Stimulated activated CD4-positive, alpha-beta T cell treated with anti-CD3 and anti-CD28 coated beads, Interleukin-15, amount 100 ng/mL, for 1 hour (primary cell): Measurements from ENCODE around the gene CEP76.

Experiments used
- DNase-seq, 2 donors: peaks; one replicate each; pipeline ENCODE4 v3.0.0-alpha.2; 2020; ENCODE audit warnings: low read depth in 1 of 2, low spot score in 1 of 2

CEP76 gene

DNA sequence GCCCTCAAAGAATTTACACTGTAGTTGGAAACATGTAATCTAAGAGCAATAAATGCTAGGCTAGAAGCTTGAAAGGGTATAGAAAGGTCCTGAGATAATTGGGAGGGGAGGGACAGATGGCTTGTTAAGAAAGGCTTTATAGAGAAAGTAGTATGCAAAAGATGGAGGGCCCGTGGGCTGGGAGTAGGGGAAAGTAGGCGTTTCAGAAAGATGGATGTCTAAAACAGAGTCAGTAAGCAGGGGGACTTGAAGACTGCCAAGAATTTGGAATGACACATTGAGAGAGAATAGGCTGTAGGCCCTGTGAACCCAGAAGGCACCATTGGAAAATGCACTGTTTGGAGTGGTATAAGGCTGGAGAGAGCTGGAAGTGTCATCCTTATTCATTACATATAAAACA lies 1.1 kb upstream of the CEP76 start:
- DNase-seq: no peak

DNA sequence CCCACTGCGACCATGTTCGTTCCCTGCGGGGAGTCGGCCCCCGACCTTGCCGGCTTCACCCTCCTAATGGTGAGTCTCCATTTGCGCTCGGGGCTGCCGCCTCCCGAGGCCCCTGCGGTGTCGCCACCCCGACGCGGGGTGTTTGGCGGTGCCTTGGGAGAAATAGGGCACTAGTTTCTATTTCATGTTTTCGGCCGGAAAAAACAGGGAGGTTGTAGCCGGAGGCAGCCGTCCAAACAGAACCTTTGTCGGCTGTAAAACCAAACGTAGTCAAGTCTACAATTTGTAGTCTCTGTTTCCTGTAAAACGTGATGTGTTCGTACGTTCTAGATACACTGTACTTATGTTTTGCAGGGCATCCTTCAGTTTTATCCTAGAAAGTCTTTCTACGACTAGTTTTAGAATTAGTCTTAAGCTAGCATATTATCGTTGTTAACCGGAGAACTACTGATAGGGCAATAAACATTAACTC lies 609 bp upstream of the CEP76 start:
- no peak for DNase-seq

DNA sequence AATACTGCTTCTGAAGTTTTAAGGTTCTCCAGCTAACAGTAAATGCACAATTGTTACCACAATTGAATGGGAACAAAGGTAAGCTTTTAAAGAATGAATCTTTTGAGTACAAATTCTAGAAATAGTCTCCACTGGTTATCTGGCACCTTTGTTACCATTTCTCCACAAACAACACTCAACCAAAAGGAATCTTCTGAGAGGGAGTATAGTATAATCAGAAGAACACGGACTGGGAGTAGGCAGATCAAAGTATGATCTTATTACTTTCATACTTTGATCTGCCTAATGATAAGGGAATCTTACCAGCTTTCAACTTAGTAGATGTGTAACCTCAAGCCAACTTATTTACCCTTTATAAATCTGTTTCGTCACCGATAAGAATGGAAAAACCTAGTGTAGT lies 1.4 kb downstream of the CEP76 start:
- no peak for DNase-seq

DNA sequence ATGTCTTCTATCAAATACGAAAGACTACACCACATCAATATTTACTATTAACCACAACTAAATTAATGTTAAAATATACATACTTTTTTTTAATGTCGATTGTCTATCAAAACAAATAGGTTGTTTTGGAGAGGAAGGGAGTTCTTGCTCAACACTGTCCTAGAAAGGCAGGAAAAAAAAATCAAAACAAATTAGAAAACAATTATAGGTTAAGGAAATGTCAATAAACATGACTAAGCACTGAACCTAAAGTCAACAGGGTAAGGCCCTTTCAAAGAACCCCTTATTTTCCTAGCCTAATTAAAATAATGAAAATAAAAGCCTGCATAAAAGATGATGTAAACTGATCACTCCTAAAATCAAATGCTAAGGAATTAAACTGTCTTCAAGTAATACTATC lies 2.8 kb downstream of the CEP76 start:
- DNase-seq: no peak

DNA sequence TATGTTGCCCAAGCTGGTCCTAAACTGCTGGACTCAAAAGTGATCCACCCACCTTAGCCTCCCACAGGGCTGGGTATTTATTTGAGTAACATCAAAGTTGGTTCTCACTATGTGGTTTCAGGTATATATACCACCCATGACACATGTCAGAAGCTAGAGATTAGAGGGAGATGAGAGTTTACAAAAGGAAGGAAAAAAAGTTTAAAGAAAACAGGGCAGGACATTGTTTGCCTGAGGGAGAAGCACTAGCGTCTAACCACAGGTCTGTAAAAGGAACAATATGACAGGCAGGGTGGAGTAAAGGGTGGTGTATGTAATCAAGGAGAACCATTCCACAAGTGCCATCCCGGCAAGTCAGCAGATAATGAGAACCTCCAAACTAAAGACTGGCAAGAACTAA lies 8.5 kb downstream of the CEP76 start:
- no peak for DNase-seq

DNA sequence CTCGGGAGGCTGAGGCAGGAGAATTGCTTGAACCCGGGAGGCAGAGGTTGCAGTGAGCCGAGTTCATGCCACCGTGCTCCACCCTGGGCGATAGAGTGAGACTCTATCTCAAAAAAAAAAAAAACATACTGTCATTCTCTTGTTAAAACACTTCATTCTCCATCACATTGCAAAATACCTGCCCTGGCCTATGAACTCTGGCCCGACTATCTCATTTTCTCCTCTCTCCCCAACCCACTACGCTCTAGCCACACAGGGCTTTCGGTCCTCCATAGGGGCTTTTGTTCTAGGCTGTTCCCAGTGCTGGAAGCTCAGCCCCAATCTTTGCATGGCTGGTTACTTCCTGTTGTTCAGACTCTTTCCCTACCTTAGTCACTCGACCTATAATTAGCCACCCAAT lies 10.3 kb downstream of the CEP76 start:
- no peak for DNase-seq

DNA sequence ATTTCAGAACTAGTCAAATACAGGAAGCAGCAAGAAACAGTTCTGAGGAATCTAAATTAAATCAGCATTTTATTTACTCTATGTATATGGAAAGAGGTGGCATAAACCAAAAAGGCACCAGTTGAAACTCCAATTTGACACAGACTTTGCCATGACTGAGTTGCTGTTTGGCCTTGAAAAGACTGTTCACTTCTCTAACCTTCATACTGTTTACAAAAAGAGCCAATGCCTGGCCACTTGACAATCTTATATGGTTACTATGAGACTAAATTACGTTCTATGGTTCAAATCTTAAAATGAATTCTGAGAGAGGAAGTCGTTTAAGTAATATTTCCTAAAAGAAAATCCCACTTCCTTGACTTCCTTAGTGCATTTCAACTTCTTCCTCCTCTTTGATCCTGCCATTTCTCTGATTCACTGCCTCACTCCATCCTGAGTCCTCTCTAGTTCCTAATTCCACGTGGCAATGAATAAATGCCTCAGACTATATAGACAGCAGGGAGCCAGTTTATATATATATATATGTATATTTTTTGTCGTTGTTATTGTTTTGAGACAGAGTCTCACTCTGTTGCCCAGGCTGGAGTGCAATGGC lies 13.2 kb downstream of the CEP76 start:
- DNase-seq: no peak

DNA sequence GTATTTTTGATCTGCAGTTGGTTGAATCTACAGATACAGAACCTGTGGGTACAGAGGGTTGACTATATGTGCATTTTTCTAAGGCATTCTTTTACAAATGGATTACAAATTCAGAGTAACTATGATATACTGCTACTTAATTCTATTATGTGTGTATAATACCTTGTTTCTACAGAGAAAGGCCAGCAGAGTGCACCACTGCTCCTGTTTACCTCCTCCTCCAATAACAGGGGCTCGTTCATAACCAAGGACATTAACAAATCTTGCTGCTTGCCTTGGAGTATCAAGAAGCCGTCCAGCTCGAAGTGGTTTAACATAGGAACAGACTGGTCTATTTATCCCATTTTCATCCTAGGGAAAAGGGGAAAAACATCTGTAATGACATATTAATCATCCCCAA lies 16.4 kb downstream of the CEP76 start:
- no peak for DNase-seq

DNA sequence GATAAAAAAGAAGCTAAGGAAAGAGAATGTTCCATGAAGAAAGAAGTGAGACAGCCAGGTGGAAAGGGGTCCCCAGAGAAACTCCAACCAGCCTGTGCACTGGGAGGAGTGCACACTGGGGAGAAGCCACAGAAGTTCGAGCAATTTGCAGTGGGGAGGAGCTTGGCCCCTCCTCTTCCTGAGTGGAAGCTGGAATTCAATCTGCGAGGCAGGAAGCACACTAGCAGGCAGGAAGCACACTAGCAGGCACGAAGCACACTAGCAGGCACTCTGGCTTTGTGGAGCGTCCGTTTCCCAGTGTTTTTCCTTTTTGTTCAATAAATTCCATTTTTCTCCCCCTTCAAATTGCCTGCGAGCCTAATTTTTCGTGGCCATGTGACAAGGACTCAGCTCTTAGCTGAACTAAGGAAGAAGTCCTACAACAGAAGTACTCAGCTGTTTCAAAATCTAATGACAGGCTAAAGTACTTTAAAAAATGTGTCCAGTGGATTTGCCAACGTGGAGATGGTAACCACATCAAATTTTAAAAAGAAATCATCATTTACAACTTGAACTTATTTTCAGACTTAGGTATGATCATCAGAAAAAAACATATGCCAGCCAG lies 23.2 kb downstream of the CEP76 start:
- no peak for DNase-seq

DNA sequence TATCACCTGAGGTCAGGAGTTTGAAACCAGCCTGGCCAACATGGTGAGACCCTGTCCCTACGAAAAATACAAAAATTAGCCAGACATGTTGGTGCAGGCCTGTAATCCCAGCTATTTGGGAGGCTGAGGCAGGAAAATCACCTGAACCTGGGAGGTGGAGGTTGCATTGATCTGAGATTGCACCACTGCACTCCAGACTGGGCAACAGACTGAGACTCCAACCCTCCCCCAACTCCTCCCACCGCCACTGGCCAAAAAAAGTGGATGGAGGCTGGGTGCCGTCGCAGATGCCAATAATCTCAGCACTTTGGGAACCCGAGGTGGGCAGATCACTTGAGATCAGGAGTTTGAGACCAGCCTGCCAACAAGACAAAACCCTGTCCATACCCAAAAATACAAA lies 34.5 kb downstream of the CEP76 start:
- no peak for DNase-seq

DNA sequence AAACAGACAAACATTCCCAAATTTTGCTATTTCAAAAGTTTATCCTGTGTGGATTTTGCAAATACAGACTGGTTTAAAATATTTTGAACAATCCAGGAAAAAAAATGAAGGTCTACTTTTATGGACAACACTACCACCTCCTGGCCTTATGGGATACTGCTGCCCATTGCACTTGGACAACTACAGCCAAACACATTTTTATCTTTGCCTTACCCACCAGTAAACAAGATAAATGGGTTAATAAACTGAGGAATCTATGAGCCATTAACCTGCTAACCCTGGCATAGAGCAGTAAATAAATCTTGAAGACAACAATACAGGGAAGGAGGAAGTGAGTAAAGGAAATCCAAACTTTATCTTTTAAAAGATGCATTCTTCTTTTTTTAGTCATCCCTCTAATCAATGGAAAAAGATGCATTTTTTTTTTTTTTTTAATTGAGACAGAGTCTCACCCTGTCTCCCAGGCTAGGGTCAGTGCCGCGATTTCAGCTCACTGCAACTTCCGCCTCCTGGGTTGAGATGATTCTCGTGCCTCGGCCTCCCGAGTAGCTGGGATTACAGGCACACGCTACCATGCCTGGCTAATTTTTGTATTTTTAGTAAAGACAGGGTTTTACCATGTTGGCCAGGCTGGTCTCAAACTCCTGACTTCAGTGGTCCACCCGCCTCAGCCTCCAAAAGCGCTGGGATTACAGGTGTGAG lies 42.5 kb downstream of the CEP76 start:
- DNase-seq: no peak

DNA sequence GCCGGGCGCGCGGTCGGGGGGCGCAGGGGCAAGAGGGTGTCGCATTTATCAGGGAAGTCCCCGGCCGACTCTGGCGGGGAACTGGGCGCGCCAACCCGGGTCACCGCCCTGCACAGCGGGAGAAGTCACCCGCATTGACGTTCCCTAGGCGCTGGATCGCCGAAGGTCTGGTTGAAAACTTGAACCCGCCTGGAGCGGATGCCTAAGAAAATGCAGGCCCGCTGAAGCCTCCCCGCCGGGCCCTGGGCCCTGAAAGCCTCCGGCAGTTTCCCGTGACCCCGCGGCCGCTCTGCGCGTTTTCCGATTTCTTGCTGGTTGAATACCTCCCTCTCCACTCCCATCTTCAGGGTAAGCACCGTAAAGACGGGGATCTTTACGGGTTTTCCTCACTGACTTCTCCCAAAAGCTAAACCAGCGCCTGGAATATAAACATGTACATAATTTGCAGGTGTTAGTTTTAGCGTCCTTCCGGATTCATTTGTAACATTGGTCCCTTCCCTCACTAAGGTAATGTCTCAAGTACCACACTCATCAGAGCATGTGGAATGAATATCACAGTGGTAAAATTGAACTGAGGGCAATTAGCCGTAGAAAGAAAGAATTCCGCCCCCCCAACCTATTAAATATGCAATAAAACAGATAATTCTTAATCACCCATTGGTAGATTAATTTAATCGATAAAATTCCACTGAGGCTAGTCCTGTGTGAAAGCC lies 43.9 kb downstream of the CEP76 start:
- no peak for DNase-seq

DNA sequence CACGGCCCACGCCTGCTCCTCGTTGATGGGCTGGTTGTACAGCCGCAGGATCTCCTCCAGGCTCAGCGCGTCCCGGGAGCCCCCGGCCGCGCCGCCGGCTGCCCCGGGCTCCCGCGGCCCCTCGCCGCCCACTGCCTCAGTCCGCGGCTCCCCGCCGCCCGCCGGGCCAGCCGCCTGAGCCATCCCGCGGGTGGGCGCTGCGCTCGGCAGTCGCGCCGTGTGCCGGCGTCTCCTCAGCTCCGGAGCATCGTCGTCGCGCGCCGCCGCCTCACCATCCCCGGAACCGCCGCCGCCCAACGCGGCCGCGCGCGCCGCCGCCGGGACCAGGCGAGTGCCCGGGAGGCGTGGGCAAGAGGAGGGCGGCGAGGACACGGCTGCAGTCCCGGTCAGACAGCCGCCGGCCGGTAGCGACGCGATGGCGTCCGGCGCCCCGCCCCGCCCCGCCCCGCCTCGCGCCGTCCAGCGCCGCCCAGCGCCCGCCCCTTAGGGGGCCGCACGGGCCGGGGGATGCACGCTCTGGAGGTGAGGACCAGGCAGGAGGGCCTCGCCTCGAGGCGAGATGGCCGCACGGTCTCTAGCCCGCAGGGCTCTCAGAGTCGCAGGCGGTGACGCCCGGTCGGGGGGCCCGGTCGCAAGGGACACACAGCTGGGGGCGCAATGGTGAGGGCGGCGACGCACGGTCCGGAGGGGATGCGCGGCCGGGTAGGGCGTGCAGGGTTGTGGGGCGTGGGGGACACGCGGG lies 44.7 kb downstream of the CEP76 start, which contains the start of gene SPIRE1:
SPIRE1 (minus strand) TSS at position 424 of the 742 bp plus-strand sequence; CDS start at position 183, 241 bp downstream.
- DNase-seq: peak in 1 of 2 donors; percentile 21

DNA sequence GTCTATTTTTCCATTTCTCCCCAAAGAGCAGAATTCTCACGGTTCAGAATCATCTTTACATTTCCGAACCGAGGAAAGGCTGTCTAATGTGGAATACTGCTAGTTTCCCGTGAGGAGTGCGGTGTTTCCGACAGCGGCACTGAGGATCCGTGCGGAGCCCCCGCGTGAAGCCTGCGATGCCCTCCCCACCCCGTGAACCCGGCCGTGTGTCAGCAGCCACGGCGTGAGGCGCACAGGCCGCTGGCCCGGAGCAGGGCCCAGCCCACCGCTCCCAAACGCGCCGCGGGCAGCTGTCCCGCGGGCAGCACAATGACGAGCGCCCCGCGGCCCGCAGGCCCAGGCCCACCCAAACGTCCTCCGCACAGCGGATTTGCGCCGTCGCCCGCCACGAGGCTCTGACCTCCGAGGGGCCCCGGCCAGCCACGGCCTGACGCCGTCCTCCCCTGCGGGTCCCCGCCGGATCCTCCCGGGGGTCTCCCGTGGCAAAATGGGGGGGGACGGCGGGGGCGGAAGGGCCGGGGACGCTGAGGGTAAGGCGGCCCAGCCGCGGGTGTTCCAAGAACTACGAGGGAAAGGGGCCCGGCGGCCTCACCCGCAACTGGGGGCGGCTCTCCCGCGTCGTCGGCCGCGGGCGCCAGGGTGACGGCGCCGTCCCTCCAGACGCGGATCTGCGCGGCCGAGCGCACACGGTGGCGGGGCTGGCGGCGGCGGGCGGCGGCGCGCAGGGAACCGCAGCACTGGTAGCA lies 45.4 kb downstream of the CEP76 start:
- no peak for DNase-seq

DNA sequence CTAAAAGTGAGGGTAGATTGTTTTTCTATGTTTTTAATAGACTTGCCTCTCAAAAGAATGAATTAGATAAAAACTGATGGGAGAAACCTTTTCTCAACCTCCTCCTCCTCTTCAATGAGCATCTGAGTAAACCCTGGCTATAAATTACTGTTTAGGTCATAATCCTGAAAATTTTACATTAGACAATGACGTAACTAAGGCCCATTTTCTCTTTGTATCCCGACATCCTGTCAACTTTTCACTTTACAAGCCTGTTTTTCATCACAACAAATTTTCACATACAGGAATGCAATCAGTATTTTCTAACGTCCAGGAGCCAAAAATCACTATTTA lies 46.0 kb downstream of the CEP76 start:
- DNase-seq: no peak

DNA sequence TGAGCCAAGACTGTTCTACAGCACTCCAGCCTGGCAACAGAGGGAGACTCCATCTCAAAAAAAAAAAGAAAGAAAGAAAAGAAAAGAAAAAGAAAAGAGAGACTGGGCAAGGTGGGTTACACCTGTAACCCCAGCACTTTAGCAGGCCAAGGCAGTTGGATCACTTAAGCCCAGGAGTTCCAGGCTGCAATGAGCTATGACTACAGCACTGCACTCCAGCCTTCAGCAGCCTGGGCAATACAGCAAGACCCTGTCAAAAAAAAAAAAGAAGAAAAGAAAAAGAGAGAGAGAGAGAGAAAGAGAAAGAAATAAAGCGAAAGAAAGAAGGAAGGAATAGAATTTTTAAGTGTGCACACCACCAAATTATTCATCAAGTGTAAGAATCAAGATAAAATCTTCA lies 47.6 kb downstream of the CEP76 start:
- DNase-seq: no peak

DNA sequence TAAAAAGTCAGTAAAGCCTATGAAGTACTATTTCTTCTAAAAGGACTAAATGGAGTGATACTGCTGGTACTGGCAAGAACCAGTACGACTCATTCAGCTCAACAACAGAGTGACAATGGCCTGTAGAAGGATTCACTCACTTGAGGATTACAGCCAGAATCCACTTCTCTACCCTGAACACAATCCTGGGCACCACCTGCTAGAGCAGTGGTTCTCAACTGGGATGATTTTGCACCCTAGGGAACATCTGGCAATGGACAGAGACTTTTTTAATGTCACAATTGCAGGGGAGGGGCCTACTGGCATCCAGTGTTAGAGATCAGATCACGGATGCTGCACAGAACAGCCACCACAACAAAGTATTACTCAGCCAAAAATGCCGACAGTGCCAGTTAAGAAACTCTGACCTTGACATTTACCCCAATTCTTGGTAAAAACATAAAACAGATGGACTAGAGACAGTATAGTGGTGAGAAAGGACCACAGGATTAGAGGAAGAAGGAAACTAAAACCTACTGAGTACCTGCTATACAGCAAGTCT lies 49.6 kb downstream of the CEP76 start:
- no peak for DNase-seq

DNA sequence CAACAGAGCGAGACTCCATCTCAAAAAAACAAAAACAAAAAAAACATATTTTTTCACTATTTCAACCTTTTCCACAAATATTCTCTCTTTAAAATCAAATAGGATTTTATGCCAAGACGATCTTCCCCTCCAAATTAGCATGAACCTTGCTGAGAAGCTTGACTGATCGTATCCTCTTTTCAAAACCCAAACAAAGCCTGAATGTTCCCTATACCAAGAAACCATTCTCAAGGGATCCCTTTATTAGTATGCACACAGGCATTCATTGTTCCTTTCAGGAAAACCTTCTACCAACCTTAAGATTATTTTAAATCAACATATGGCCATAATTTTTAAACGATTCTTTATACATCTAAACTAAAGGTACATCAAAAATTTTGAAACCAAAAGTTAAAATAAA lies 50.9 kb downstream of the CEP76 start:
- DNase-seq: no peak

DNA sequence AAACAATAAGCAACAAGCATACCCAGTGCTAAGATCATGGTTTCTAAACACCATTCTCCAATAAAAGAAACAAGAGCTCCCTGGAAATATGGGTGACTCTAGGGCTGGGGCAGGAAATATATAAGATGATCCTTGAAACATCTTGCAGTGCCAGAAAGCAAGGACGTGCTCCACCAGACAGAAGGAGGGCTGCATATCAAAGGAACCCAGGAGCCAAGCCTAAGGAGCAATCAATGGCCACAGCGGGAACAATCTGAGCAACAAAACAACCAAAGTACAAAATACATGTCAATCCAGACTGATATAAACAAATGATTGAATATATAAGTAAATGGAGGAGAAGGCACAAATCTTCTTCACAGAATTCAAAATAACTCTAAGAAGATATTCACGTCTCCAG lies 54.8 kb downstream of the CEP76 start:
- DNase-seq: no peak

DNA sequence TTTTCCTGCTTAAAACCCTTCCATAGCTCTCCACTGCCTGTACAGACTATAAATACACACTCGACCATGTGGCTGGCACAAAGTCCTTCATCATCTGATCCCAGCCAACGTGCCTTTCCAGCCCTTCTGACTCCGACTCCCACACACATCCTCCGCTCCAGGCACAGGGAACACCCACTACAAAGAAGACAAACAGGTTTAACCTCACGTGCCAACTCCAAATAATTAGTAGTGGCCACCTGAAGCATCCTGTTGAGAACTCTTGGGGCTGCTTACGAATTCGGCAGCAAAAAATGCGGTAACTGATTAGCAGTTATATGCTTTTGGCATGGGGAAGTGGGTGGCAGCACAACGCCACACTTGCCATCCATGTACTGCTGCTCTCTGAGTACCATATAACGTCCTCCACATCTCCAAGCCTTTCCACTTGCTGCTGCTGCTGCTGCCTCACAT lies 56.7 kb downstream of the CEP76 start:
- DNase-seq: no peak
